ENCODE measurements around the gene CFAP54. TPM values are rescaled to one million over a fixed set of nuclear protein-coding genes. Genes with fewer than 3 reads are reported as not detected.
"Not testable (repeated sequence)": the region's sequence is repeated elsewhere in the genome, so short reads cannot be mapped to it uniquely, and the experiment has no call there.

CFAP54 gene
- total RNA-seq, 1 donor from 2014 or later: 2.1 TPM

DNA sequence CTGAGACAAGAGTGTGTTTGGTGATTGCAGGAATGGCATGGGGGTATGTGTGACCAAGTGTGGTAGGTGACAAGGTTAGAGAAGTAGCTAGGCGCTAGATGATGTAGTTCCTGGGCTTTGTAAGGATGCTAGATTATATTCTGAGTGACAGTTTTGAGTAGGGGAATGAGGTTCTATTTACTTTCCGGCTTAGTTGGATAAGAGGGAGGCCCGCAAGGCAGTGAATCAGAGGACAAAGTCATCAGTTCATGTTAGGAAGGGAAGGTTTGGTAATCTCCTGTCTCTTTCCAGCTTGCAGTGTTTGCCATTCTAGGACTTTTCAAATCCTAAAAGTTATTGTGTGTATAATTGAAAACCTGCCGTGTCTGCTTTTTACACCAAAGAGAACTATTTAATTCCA lies 45.0 kb downstream of the CFAP54 start:
- no peak overlapping the region for H3K9ac ChIP-seq (ENCODE audit: low read depth in 1 of 3, low read length in 3 of 3)
- H3K9me3 ChIP-seq (ENCODE audit: control insufficient read depth in 3 of 3, low read length in 3 of 3): no peaks in the 10 kb centered on the region
- no peaks in the 10 kb centered on the region for H3K27me3 ChIP-seq (ENCODE audit: control insufficient read depth in 3 of 3, insufficient read depth in 3 of 3, low read length in 3 of 3)
- no peak overlapping the region for H3K4me3 ChIP-seq (ENCODE audit: low read length in 3 of 3)
- no peak overlapping the region for H3K27ac ChIP-seq (ENCODE audit: low read depth, low read length)
- no peaks in the 10 kb centered on the region for H3K4me1 ChIP-seq (ENCODE audit: control insufficient read depth in 3 of 3, insufficient read depth in 3 of 3, low read length in 3 of 3)
- no peaks in the 10 kb centered on the region for H3K36me3 ChIP-seq (ENCODE audit: control insufficient read depth in 3 of 3, insufficient read depth in 3 of 3, low read length in 3 of 3)

DNA sequence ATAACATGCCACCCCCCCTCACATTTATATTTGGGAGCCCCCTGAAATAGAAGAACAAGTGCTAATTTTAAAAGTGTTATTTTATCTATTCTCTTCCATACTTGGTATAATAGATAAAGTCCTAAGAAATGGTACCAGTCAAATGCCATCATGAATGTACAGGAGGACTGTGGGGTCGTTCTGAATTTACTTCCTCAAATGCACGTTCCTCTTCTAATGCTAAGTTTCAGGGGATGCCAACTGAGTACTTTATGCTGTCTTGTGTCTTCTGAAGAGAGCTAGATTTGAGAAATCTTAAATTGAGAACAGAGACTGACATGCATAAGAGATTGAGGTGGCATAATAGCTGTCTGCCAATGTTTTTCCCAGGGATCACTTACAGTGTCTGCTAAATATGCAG lies 59.0 kb downstream of the CFAP54 start:
- Histone ChIP-seq H3K36me3 (ENCODE audit: control insufficient read depth in 3 of 3, insufficient read depth in 3 of 3, low read length in 3 of 3) (no peaks in the 10 kb centered on the region), H3K9me3 (ENCODE audit: control insufficient read depth in 3 of 3, low read length in 3 of 3) (no peaks in the 10 kb centered on the region), H3K4me1 (ENCODE audit: control insufficient read depth in 3 of 3, insufficient read depth in 3 of 3, low read length in 3 of 3) (no peaks in the 10 kb centered on the region), H3K9ac (ENCODE audit: low read depth in 1 of 3, low read length in 3 of 3) (no peak overlapping the region), H3K4me3 (ENCODE audit: low read length in 3 of 3) (no peak overlapping the region), H3K27ac (ENCODE audit: low read depth, low read length) (no peak overlapping the region), H3K27me3 (ENCODE audit: control insufficient read depth in 3 of 3, insufficient read depth in 3 of 3, low read length in 3 of 3) (no peaks in the 10 kb centered on the region)

- Histone ChIP-seq H3K27me3 (ENCODE audit: control insufficient read depth in 3 of 3, insufficient read depth in 3 of 3, low read length in 3 of 3) (no peaks in the 10 kb centered on the region), H3K27ac (ENCODE audit: low read depth, low read length) (no peak overlapping the region), H3K9me3 (ENCODE audit: control insufficient read depth in 3 of 3, low read length in 3 of 3) (no peaks in the 10 kb centered on the region), H3K9ac (ENCODE audit: low read depth in 1 of 3, low read length in 3 of 3) (no peak overlapping the region), H3K4me1 (ENCODE audit: control insufficient read depth in 3 of 3, insufficient read depth in 3 of 3, low read length in 3 of 3) (no peaks in the 10 kb centered on the region), H3K36me3 (ENCODE audit: control insufficient read depth in 3 of 3, insufficient read depth in 3 of 3, low read length in 3 of 3) (no peaks in the 10 kb centered on the region), H3K4me3 (ENCODE audit: low read length in 3 of 3) (no peak overlapping the region)
These were observed 60.0 kb downstream of the CFAP54 start for GRCh38 chr12:96549341-96549740.

- H3K27me3 ChIP-seq (ENCODE audit: control insufficient read depth in 3 of 3, insufficient read depth in 3 of 3, low read length in 3 of 3): no peaks in the 10 kb centered on the region
- H3K4me1 ChIP-seq (ENCODE audit: control insufficient read depth in 3 of 3, insufficient read depth in 3 of 3, low read length in 3 of 3): no peaks in the 10 kb centered on the region
- H3K36me3 ChIP-seq (ENCODE audit: control insufficient read depth in 3 of 3, insufficient read depth in 3 of 3, low read length in 3 of 3): no peaks in the 10 kb centered on the region
- no peak overlapping the region for H3K9ac ChIP-seq (ENCODE audit: low read depth in 1 of 3, low read length in 3 of 3)
- H3K27ac ChIP-seq (ENCODE audit: low read depth, low read length): no peak overlapping the region
- H3K4me3 ChIP-seq (ENCODE audit: low read length in 3 of 3): no peak overlapping the region
- no peaks in the 10 kb centered on the region for H3K9me3 ChIP-seq (ENCODE audit: control insufficient read depth in 3 of 3, low read length in 3 of 3)
These were observed 81.2 kb downstream of the CFAP54 start for GRCh38 chr12:96570579-96570978.

GRCh38 chr12:96571101-96571862 lies 81.9 kb downstream of the CFAP54 start:
- H3K9ac ChIP-seq (ENCODE audit: low read depth in 1 of 3, low read length in 3 of 3): no peak overlapping the region
- no peaks in the 10 kb centered on the region for H3K4me1 ChIP-seq (ENCODE audit: control insufficient read depth in 3 of 3, insufficient read depth in 3 of 3, low read length in 3 of 3)
- H3K36me3 ChIP-seq (ENCODE audit: control insufficient read depth in 3 of 3, insufficient read depth in 3 of 3, low read length in 3 of 3): no peaks in the 10 kb centered on the region
- no peaks in the 10 kb centered on the region for H3K27me3 ChIP-seq (ENCODE audit: control insufficient read depth in 3 of 3, insufficient read depth in 3 of 3, low read length in 3 of 3)
- H3K9me3 ChIP-seq (ENCODE audit: control insufficient read depth in 3 of 3, low read length in 3 of 3): no peaks in the 10 kb centered on the region
- H3K4me3 ChIP-seq (ENCODE audit: low read length in 3 of 3): no peak overlapping the region
- H3K27ac ChIP-seq (ENCODE audit: low read depth, low read length): no peak overlapping the region

DNA sequence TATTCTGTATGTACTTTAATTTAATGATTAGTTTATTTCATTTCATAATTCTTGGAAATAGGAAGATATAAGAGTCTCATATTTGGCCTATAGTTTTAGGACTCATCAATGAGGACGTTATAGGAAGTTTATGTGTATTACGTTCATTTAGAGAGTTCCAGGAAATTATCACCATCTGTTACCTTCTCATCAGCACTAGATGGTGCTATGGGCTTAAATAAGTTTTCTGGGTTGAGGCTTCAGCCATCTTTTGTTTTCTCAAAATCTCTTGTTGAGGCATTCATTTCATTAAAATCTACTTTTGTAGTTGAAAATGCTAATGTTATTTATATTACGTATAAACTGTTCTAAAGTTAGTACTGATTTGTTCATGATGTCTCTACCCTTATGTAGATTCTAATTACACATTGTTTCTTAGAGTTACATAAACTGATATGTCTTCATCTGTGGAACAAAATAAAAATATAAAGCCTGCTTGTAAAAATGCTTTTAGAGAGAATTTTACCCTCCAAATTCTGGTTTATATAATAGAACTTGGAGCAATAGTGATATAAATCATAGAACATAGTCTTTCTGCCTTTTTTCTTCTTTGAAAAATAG lies 89.2 kb downstream of the CFAP54 start:
- Histone ChIP-seq H3K36me3 (ENCODE audit: control insufficient read depth in 3 of 3, insufficient read depth in 3 of 3, low read length in 3 of 3) (no peaks in the 10 kb centered on the region), H3K27ac (ENCODE audit: low read depth, low read length) (no peak overlapping the region), H3K27me3 (ENCODE audit: control insufficient read depth in 3 of 3, insufficient read depth in 3 of 3, low read length in 3 of 3) (no peaks in the 10 kb centered on the region), H3K9ac (ENCODE audit: low read depth in 1 of 3, low read length in 3 of 3) (no peak overlapping the region), H3K4me1 (ENCODE audit: control insufficient read depth in 3 of 3, insufficient read depth in 3 of 3, low read length in 3 of 3) (no peaks in the 10 kb centered on the region), H3K9me3 (ENCODE audit: control insufficient read depth in 3 of 3, low read length in 3 of 3) (no peaks in the 10 kb centered on the region), H3K4me3 (ENCODE audit: low read length in 3 of 3) (no peak overlapping the region)

DNA sequence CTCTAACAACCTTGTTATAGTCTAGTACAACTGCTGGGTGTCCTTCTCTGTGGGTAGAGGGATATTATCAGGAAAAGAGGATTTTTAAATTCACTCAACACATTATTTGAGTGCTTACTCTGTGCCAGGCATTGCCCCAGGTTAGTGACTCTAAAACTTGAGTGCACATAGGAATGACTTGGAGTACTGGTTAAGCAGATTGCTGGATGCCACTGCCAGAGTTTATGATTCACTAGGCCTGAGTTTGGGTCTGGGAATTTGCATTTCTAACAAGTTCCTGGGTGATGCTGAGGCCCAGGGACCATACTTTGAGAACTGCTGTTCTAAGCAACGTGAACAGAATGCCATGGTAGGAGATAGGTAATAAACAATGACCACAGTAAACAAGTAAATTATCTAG lies 96.6 kb downstream of the CFAP54 start:
- H3K27me3 ChIP-seq (ENCODE audit: control insufficient read depth in 3 of 3, insufficient read depth in 3 of 3, low read length in 3 of 3): no peaks in the 10 kb centered on the region
- H3K9ac ChIP-seq (ENCODE audit: low read depth in 1 of 3, low read length in 3 of 3): no peak overlapping the region
- H3K4me3 ChIP-seq (ENCODE audit: low read length in 3 of 3): no peak overlapping the region
- no peak overlapping the region for H3K27ac ChIP-seq (ENCODE audit: low read depth, low read length)
- no peaks in the 10 kb centered on the region for H3K36me3 ChIP-seq (ENCODE audit: control insufficient read depth in 3 of 3, insufficient read depth in 3 of 3, low read length in 3 of 3)
- no peaks in the 10 kb centered on the region for H3K9me3 ChIP-seq (ENCODE audit: control insufficient read depth in 3 of 3, low read length in 3 of 3)
- H3K4me1 ChIP-seq (ENCODE audit: control insufficient read depth in 3 of 3, insufficient read depth in 3 of 3, low read length in 3 of 3): no peaks in the 10 kb centered on the region

GRCh38 chr12:96587691-96588090 lies 98.3 kb downstream of the CFAP54 start:
- H3K9me3 ChIP-seq (ENCODE audit: control insufficient read depth in 3 of 3, low read length in 3 of 3): no peaks in the 10 kb centered on the region
- no peak overlapping the region for H3K4me3 ChIP-seq (ENCODE audit: low read length in 3 of 3)

DNA sequence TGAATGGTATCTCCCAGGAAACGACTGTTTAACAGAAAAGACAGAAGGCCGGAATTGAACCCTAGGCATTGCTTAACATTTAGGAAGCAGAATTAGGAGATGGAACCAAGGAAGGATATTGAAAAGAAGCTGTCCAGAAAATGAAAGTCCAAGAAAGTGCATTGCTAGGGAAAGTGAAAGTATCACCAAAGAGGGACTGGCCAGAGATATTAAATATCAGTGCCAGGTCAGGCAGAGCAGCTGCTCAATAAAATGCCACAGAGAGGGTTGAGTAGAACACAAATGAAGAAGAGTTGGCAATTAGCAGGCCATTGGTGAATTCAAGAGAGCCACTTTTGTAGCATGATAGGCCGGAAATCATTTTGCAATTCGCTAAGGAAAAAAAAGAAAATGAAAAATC lies 101.6 kb downstream of the CFAP54 start:
- no peaks in the 10 kb centered on the region for H3K4me1 ChIP-seq (ENCODE audit: control insufficient read depth in 3 of 3, insufficient read depth in 3 of 3, low read length in 3 of 3)
- H3K4me3 ChIP-seq (ENCODE audit: low read length in 3 of 3): no peak overlapping the region
- no peaks in the 10 kb centered on the region for H3K9me3 ChIP-seq (ENCODE audit: control insufficient read depth in 3 of 3, low read length in 3 of 3)
- no peak overlapping the region for H3K27ac ChIP-seq (ENCODE audit: low read depth, low read length)
- no peaks in the 10 kb centered on the region for H3K27me3 ChIP-seq (ENCODE audit: control insufficient read depth in 3 of 3, insufficient read depth in 3 of 3, low read length in 3 of 3)
- H3K36me3 ChIP-seq (ENCODE audit: control insufficient read depth in 3 of 3, insufficient read depth in 3 of 3, low read length in 3 of 3): no peaks in the 10 kb centered on the region
- no peak overlapping the region for H3K9ac ChIP-seq (ENCODE audit: low read depth in 1 of 3, low read length in 3 of 3)

More at GRCh38 chr12:96587691-96588090, 98.3 kb downstream of the CFAP54 start:
- H3K36me3 ChIP-seq (ENCODE audit: control insufficient read depth in 3 of 3, insufficient read depth in 3 of 3, low read length in 3 of 3): no peaks in the 10 kb centered on the region
- H3K27me3 ChIP-seq (ENCODE audit: control insufficient read depth in 3 of 3, insufficient read depth in 3 of 3, low read length in 3 of 3): no peaks in the 10 kb centered on the region
- no peaks in the 10 kb centered on the region for H3K4me1 ChIP-seq (ENCODE audit: control insufficient read depth in 3 of 3, insufficient read depth in 3 of 3, low read length in 3 of 3)
- H3K9ac ChIP-seq (ENCODE audit: low read depth in 1 of 3, low read length in 3 of 3): no peak overlapping the region
- H3K27ac ChIP-seq (ENCODE audit: low read depth, low read length): no peak overlapping the region

DNA sequence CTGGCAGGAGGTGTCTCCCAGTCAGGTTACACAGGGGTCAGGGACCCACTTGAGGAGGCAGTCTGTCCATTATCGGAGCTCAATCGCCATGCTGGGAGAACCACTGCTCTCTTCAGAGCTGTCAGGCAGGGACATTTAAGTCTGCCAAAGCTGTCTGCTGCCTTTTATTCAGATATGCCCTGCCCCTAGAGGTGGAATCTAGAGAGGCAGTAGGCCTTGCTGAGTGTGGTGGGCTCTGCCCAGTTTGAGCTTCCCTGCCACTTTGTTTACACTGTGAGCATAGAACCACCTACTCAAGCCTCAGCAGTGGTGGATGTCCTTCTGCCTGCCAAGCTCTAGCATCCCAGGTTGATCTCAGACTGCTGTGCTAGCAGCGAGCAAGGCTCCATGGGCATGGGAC lies 115.0 kb downstream of the CFAP54 start:
- H3K27me3 ChIP-seq (ENCODE audit: control insufficient read depth in 3 of 3, insufficient read depth in 3 of 3, low read length in 3 of 3); H3K4me1 ChIP-seq (ENCODE audit: control insufficient read depth in 3 of 3, insufficient read depth in 3 of 3, low read length in 3 of 3); H3K9me3 ChIP-seq (ENCODE audit: control insufficient read depth in 3 of 3, low read length in 3 of 3); H3K27ac ChIP-seq (ENCODE audit: low read depth, low read length); H3K4me3 ChIP-seq (ENCODE audit: low read length in 3 of 3); H3K36me3 ChIP-seq (ENCODE audit: control insufficient read depth in 3 of 3, insufficient read depth in 3 of 3, low read length in 3 of 3); H3K9ac ChIP-seq (ENCODE audit: low read depth in 1 of 3, low read length in 3 of 3): not testable (repeated sequence)

All from skeletal muscle tissue (tissue), 4 donors.